ENCODE measurements around the gene ZSWIM4.
"Not testable (repeated sequence)": the region's sequence is repeated elsewhere in the genome, so short reads cannot be mapped to it uniquely, and the experiment has no call there.

ZSWIM4 gene

GRCh38 chr19:13838435-13839129 lies 43.3 kb downstream of the ZSWIM4 start:
- no peak for DNase-seq

GRCh38 chr19:13839130-13839937 lies 44.1 kb downstream of the ZSWIM4 start:
- DNase-seq: no peak

- DNase-seq: no peak
Measured at GRCh38 chr19:13839938-13840304, 44.7 kb downstream of the ZSWIM4 start.

GRCh38 chr19:13840305-13841085 lies 45.3 kb downstream of the ZSWIM4 start:
- no peak for DNase-seq

- DNase-seq: no peak
Measured at GRCh38 chr19:13841086-13841961, 46.1 kb downstream of the ZSWIM4 start.

- DNase-seq: no peak
Measured at GRCh38 chr19:13841962-13842290, 46.7 kb downstream of the ZSWIM4 start.

GRCh38 chr19:13842291-13843103 lies 47.3 kb downstream of the ZSWIM4 start:
- no peak for DNase-seq

- peak; percentile 61 for DNase-seq
Measured at GRCh38 chr19:13843104-13843921, 48.1 kb downstream of the ZSWIM4 start.

- DNase-seq: no peak
Measured at GRCh38 chr19:13844130-13844631, 48.9 kb downstream of the ZSWIM4 start.

GRCh38 chr19:13846557-13847406 lies 51.5 kb downstream of the ZSWIM4 start:
- no peak for DNase-seq

GRCh38 chr19:13847407-13848339 lies 52.4 kb downstream of the ZSWIM4 start:
- peak; percentile 84 for DNase-seq

- no peak for DNase-seq
Measured at GRCh38 chr19:13848340-13848677, 53.1 kb downstream of the ZSWIM4 start.

- no peak for DNase-seq
Measured at GRCh38 chr19:13848798-13849676, 53.8 kb downstream of the ZSWIM4 start.

GRCh38 chr19:13849991-13850909 lies 55.0 kb downstream of the ZSWIM4 start:
- no peak for DNase-seq

GRCh38 chr19:13850910-13851733 lies 55.9 kb downstream of the ZSWIM4 start:
- no peak for DNase-seq

- not testable (repeated sequence) for DNase-seq
Measured at GRCh38 chr19:13851734-13852114, 56.5 kb downstream of the ZSWIM4 start.
